PC-3 (cell line): ENCODE data around the gene ATP1A2. TPM values are rescaled to one million over a fixed set of nuclear protein-coding genes. Genes with fewer than 3 reads are reported as not detected.

ENCODE experiments used
- ATAC-seq: fragments of 200-7000 bp; cut with Tn5 transposase; 2 replicates; pipeline ENCODE4 v1.9.1; 2020; ENCODE audit warnings: mild to moderate bottlenecking, moderate library complexity
- BruUV-seq: library from RNA; stranded (reverse); fragments of 400-500 nt; replicated peaks from 2 replicates; lab custom pipeline; 2021; lab: Mats Ljungman, UMichigan
- CTCF ChIA-PET: fragments of 300-600 bp; sonication (Branson Sonifier 250); formaldehyde crosslinking; loops from one replicate; lab custom pipeline; 2022; ENCODE audit warnings: antibody characterized with exemption; lab: Charles Lee
- POLR2A ChIA-PET: fragments of 300-600 bp; sonication (Branson Sonifier 250); formaldehyde crosslinking; loops from one replicate; lab custom pipeline; 2022; ENCODE audit warnings: antibody characterized with exemption; ENCODE audit not compliant: unreplicated experiment; lab: Charles Lee
- DNase-seq: peaks from one replicate; pipeline ENCODE4 v3.0.0-alpha.2; 2015
- H2AFZ ChIP-seq: fragments of 300-600 bp; sonication (generic); 2 replicates; pipeline ENCODE4 v1.6.0; 2016; ENCODE audit warnings: antibody characterized with exemption, low read length
- H3F3A ChIP-seq: fragments of 300-600 bp; sonication (generic); one replicate; pipeline ENCODE4 v1.6.0; 2017; ENCODE audit warnings: antibody characterized with exemption, low read length, control low read depth, mild to moderate bottlenecking; ENCODE audit not compliant: unreplicated experiment
- H3K27ac ChIP-seq: fragments of 300-600 bp; sonication (generic); 2 replicates; pipeline ENCODE4 v1.5.1; 2016; ENCODE audit warnings: mild to moderate bottlenecking, low read length
- H3K27me3 ChIP-seq: fragments of 300-600 bp; sonication (generic); 2 replicates; pipeline ENCODE4 v1.6.1; 2016; ENCODE audit warnings: low read length, mixed read lengths
- H3K36me3 ChIP-seq: fragments of 300-600 bp; sonication (generic); 2 replicates; pipeline ENCODE4 v1.6.1; 2016; ENCODE audit warnings: low read depth, mixed run types, low read length, mixed read lengths
- H3K4me1 ChIP-seq: fragments of 300-600 bp; sonication (generic); 2 replicates; pipeline ENCODE4 v1.5.1; 2016; ENCODE audit warnings: low read length; ENCODE audit not compliant: insufficient read depth
- H3K4me2 ChIP-seq: fragments of 300-600 bp; sonication (generic); 2 replicates; pipeline ENCODE4 v1.6.0; 2016; ENCODE audit warnings: low read length
- H3K4me3 ChIP-seq: fragments of 300-600 bp; sonication (generic); 2 replicates; pipeline ENCODE4 v1.5.1; 2016; ENCODE audit warnings: mild to moderate bottlenecking, low read length, mixed read lengths
- H3K79me2 ChIP-seq: fragments of 300-600 bp; sonication (generic); 2 replicates; pipeline ENCODE4 v1.6.1; 2017; ENCODE audit warnings: low read length, mixed read lengths
- H3K9ac ChIP-seq: fragments of 300-600 bp; sonication (generic); 2 replicates; pipeline ENCODE4 v1.6.0; 2016; ENCODE audit warnings: mild to moderate bottlenecking, low read length
- H3K9me2 ChIP-seq: fragments of 300-600 bp; sonication (generic); replicated peaks from 2 replicates; pipeline ENCODE4 v1.6.1; 2016; ENCODE audit warnings: mixed run types, low read length, mixed read lengths
- H3K9me3 ChIP-seq: fragments of 300-600 bp; sonication (generic); 2 replicates; pipeline ENCODE4 v1.6.1; 2016; ENCODE audit warnings: low read length, mixed read lengths
- H4K20me1 ChIP-seq: fragments of 300-600 bp; sonication (generic); 2 replicates; pipeline ENCODE4 v1.6.1; 2016; ENCODE audit warnings: low read length, mixed read lengths
- EZH2 ChIP-seq: fragments of 300-600 bp; sonication (generic); IDR thresholded peaks from one replicate; pipeline ENCODE4 v1.6.1; 2017; ENCODE audit warnings: antibody characterized with exemption, mild to moderate bottlenecking, low read length; ENCODE audit not compliant: unreplicated experiment
- EZH2phosphoT487 ChIP-seq: fragments of 300-600 bp; sonication (generic); IDR thresholded peaks from 2 replicates; pipeline ENCODE4 v1.6.1; 2018; ENCODE audit warnings: mild to moderate bottlenecking, antibody characterized with exemption, low read length, borderline replicate concordance
- intact Hi-C: fragments of 100-400 bp; cut with micrococcal nuclease; formaldehyde crosslinking; loops from 2 replicates; pipeline ENCODE4 v1.9.0; 2023
- total RNA-seq: library from RNA; depleted of rRNA; stranded (reverse); fragments of >200 nt; gene quantifications from 2 replicates; pipeline ENCODE4 v1.2.3, GENCODE V29; 2014
- TF ChIP-seq, protein P1 (sequence below): fragments of 300-600 bp; sonication (generic); conservative IDR thresholded peaks from 2 replicates; pipeline ENCODE4 v1.5.1; 2017; ENCODE audit warnings: antibody characterized with exemption, low read depth, mild to moderate bottlenecking, low read length

The ATP1A2 gene
- total RNA-seq, 1 experiment from 2014 or later: not detected

DNA sequence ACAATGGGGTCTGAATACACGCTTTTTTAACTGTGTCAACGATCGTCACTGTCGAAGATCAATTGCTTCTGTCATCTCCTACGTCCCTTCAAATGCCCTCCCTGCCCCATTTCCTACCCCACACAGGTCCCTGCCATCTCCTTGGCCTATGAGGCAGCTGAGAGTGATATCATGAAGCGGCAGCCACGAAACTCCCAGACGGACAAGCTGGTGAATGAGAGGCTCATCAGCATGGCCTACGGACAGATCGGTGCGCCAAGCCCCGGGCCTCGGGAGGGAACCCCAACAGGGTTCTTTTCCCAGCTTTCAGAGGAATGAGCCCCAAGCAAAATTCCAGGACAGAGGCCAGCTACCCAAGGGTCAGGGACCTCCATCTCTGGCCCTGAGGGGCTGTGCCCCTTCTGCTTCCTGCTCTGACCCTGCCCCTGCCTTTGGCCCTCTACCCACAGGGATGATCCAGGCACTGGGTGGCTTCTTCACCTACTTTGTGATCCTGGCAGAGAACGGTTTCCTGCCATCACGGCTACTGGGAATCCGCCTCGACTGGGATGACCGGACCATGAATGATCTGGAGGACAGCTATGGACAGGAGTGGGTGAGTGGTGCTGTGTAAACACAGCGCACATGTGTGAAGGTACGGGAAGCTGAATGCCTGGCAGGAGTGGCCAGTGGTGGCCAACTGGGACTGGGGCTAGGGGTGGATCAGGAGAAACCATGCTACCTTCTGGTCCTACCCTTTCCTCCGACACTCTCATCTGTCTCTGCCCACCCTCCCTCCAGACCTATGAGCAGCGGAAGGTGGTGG lies 20.8 kb downstream of the ATP1A2 start:
- CTCF ChIA-PET: no interaction called here
- TF ChIP-seq EZH2phosphoT487 (no peak), EZH2 (no peak)
- TF ChIP-seq, protein P1, sequence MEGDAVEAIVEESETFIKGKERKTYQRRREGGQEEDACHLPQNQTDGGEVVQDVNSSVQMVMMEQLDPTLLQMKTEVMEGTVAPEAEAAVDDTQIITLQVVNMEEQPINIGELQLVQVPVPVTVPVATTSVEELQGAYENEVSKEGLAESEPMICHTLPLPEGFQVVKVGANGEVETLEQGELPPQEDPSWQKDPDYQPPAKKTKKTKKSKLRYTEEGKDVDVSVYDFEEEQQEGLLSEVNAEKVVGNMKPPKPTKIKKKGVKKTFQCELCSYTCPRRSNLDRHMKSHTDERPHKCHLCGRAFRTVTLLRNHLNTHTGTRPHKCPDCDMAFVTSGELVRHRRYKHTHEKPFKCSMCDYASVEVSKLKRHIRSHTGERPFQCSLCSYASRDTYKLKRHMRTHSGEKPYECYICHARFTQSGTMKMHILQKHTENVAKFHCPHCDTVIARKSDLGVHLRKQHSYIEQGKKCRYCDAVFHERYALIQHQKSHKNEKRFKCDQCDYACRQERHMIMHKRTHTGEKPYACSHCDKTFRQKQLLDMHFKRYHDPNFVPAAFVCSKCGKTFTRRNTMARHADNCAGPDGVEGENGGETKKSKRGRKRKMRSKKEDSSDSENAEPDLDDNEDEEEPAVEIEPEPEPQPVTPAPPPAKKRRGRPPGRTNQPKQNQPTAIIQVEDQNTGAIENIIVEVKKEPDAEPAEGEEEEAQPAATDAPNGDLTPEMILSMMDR: no peak
- H2AFZ ChIP-seq: no peak overlapping the region

DNA sequence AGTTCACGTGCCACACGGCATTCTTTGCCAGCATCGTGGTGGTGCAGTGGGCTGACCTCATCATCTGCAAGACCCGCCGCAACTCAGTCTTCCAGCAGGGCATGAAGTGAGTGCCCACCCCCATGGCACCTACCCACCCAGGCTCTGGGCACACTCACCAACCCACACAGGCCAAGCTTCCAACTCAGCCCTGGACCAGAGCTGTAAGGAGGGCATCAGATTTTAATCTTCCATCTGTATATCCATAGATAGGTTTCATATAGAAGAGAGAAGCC lies 21.3 kb downstream of the ATP1A2 start:
- H3K27ac ChIP-seq: no peak overlapping the region
- TF ChIP-seq EZH2: no peak
- TF ChIP-seq, protein P1: no peak
- no peak for TF ChIP-seq EZH2phosphoT487
- ATAC-seq: no peak
- no peak overlapping the region for H3K9ac ChIP-seq
- H3K4me1 ChIP-seq: no peaks in the 10 kb centered on the region
- no TSS peak for BruUV-seq
- no peak overlapping the region for H2AFZ ChIP-seq
- no peaks in the 10 kb centered on the region for H3K36me3 ChIP-seq
- no peaks in the 10 kb centered on the region for H3F3A ChIP-seq
- H4K20me1 ChIP-seq: no peaks in the 10 kb centered on the region
- intact Hi-C loops: no loop called here
- ChIA-PET POLR2A (no interaction called here), CTCF (no interaction called here)
- H3K4me3 ChIP-seq: no peak overlapping the region
- H3K27me3 ChIP-seq: peaks cover 8% of the 10 kb centered on the region; the same call in 1 of the 2 replicates
- H3K9me3 ChIP-seq: no peaks in the 10 kb centered on the region
- H3K9me2 ChIP-seq: no peaks in the 10 kb centered on the region
- H3K79me2 ChIP-seq: no peaks in the 10 kb centered on the region
- no peak overlapping the region for H3K4me2 ChIP-seq
- no peak for DNase-seq

More for the DNA sequence above, 20.8 kb downstream of the ATP1A2 start:
- DNase-seq: no peak
- H3K27me3 ChIP-seq: peaks cover 3% of the 10 kb centered on the region; the same call in 1 of the 2 replicates
- POLR2A ChIA-PET: no interaction called here
- no peaks in the 10 kb centered on the region for H3K9me2 ChIP-seq
- BruUV-seq: no TSS peak
- H3K36me3 ChIP-seq: no peaks in the 10 kb centered on the region
- no peaks in the 10 kb centered on the region for H3F3A ChIP-seq
- no peak for ATAC-seq
- no peaks in the 10 kb centered on the region for H3K9me3 ChIP-seq
- no peak overlapping the region for H3K4me2 ChIP-seq
- H4K20me1 ChIP-seq: no peaks in the 10 kb centered on the region
- intact Hi-C loops: no loop called here
- no peak overlapping the region for H3K4me3 ChIP-seq
- H3K79me2 ChIP-seq: no peaks in the 10 kb centered on the region
- H3K27ac ChIP-seq: no peak overlapping the region
- no peak overlapping the region for H3K9ac ChIP-seq
- H3K4me1 ChIP-seq: no peaks in the 10 kb centered on the region

DNA sequence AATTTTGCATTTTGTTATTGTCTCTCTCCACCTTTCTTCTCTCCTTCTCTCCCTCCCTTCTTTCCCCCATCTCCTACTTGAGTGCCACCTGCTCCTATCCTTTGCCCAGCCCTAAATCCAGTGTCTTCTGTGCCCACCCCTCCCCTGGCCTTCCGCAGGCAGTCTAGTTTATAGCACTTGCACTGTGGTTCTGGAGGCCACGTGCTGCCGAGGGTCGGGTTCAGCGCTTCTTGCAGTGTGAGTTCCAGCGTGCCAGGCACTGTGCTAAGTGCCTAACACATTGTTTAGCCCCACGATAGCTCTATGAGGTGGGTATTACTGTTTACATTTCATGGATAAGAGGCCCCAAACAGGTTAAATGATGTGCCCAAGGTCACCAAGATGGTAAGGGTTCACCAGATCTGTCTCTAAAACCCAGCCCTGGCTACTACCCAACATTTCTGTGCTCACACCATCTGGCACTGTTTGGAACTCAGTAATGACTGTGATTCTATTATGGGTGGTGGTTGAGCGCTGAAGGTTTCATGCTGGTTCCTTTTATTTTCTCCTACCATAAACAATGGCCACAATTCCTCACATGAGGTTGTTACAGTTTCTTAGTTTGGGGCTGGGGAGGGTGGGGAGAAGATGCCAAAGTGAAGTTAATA lies 21.8 kb downstream of the ATP1A2 start:
- peaks cover 13% of the 10 kb centered on the region; the same call in 1 of the 2 replicates for H3K27me3 ChIP-seq

More for the DNA sequence above, 21.8 kb downstream of the ATP1A2 start:
- POLR2A ChIA-PET: no interaction called here
- TF ChIP-seq EZH2phosphoT487 (no peak), EZH2 (no peak)
- TF ChIP-seq, protein P1: no peak
- no peaks in the 10 kb centered on the region for H3F3A ChIP-seq
- no TSS peak for BruUV-seq
- no peaks in the 10 kb centered on the region for H3K9me2 ChIP-seq
- H4K20me1 ChIP-seq: no peaks in the 10 kb centered on the region
- ATAC-seq (no peak), DNase-seq (no peak)
- H3K27ac ChIP-seq: no peak overlapping the region
- H2AFZ ChIP-seq: no peak overlapping the region
- no peaks in the 10 kb centered on the region for H3K4me1 ChIP-seq
- no peaks in the 10 kb centered on the region for H3K79me2 ChIP-seq
- no peak overlapping the region for H3K4me3 ChIP-seq
- no peak overlapping the region for H3K9ac ChIP-seq
- CTCF ChIA-PET: no interaction called here
- intact Hi-C loops: no loop called here
- no peaks in the 10 kb centered on the region for H3K36me3 ChIP-seq
- H3K9me3 ChIP-seq: no peaks in the 10 kb centered on the region
- H3K4me2 ChIP-seq: no peak overlapping the region
